KOPT-K1 (cell line): Measurements from ENCODE around the gene BCAT1.
"Not testable (repeated sequence)": the region's sequence is repeated elsewhere in the genome, so short reads cannot be mapped to it uniquely, and the experiment has no call there.

Source experiments
- H3K27ac ChIP-seq: fragments of 200-600 bp; sonication (generic); 2 replicates; pipeline ENCODE4 v1.5.1; 2016; ENCODE audit warnings: antibody characterized with exemption, mild to moderate bottlenecking, low read depth, low read length; ENCODE audit not compliant: poor library complexity, severe bottlenecking
- H3K36me3 ChIP-seq: fragments of 200-600 bp; sonication (generic); 2 replicates; pipeline ENCODE4 v1.5.1; 2017; ENCODE audit warnings: antibody characterized with exemption, mild to moderate bottlenecking, low read length, moderate library complexity; ENCODE audit not compliant: insufficient read depth
- H3K9me3 ChIP-seq: fragments of 200-600 bp; sonication (generic); 2 replicates; pipeline ENCODE4 v1.5.1; 2017; ENCODE audit warnings: antibody characterized with exemption, low read length, mild to moderate bottlenecking; ENCODE audit not compliant: insufficient read depth, poor library complexity, severe bottlenecking

BCAT1 gene

GRCh38 chr12:24881227-24881626 lies 67.7 kb downstream of the BCAT1 start:
- Histone ChIP-seq H3K36me3 (0 out of 2 replicates have a peak, but pooled peaks cover 6% of the 10 kb centered on the region), H3K9me3 (no peaks in the 10 kb centered on the region), H3K27ac (no peak overlapping the region)

GRCh38 chr12:24880732-24881131 lies 68.2 kb downstream of the BCAT1 start:
- H3K36me3 ChIP-seq = 0 out of 2 replicates have a peak, but pooled peaks cover 6% of the 10 kb centered on the region
- no peaks in the 10 kb centered on the region for H3K9me3 ChIP-seq
- H3K27ac ChIP-seq = no peak overlapping the region

GRCh38 chr12:24879644-24880043 lies 69.3 kb downstream of the BCAT1 start:
- no peak overlapping the region for H3K27ac ChIP-seq
- no peaks in the 10 kb centered on the region for H3K9me3 ChIP-seq
- H3K36me3 ChIP-seq = 0 out of 2 replicates have a peak, but pooled peaks cover 6% of the 10 kb centered on the region

- Histone ChIP-seq H3K9me3 (peaks cover under 1% of the 10 kb centered on the region), H3K27ac (no peak overlapping the region), H3K36me3 (0 out of 2 replicates have a peak, but pooled peaks cover 6% of the 10 kb centered on the region)
Observed at GRCh38 chr12:24875014-24875413, 73.9 kb downstream of the BCAT1 start.

- H3K36me3 ChIP-seq = no peaks in the 10 kb centered on the region
- H3K27ac ChIP-seq = no peak overlapping the region
- peaks cover 13% of the 10 kb centered on the region for H3K9me3 ChIP-seq
Observed at GRCh38 chr12:24872211-24872610, 76.7 kb downstream of the BCAT1 start.

GRCh38 chr12:24866139-24866538 lies 82.8 kb downstream of the BCAT1 start:
- H3K36me3 ChIP-seq, H3K27ac ChIP-seq: not testable (repeated sequence)
- peaks cover 13% of the 10 kb centered on the region for H3K9me3 ChIP-seq

- no peak overlapping the region for H3K27ac ChIP-seq
- H3K9me3 ChIP-seq = peaks cover 23% of the 10 kb centered on the region
- no peaks in the 10 kb centered on the region for H3K36me3 ChIP-seq
Observed at GRCh38 chr12:24864796-24865125, 84.1 kb downstream of the BCAT1 start.

GRCh38 chr12:24861766-24862540 lies 86.9 kb downstream of the BCAT1 start:
- peaks cover 27% of the 10 kb centered on the region for H3K9me3 ChIP-seq
- H3K27ac ChIP-seq = no peak overlapping the region
- H3K36me3 ChIP-seq = no peaks in the 10 kb centered on the region

GRCh38 chr12:24860546-24860945 lies 88.4 kb downstream of the BCAT1 start:
- peaks cover 27% of the 10 kb centered on the region for H3K9me3 ChIP-seq
- H3K27ac ChIP-seq = no peak overlapping the region
- no peaks in the 10 kb centered on the region for H3K36me3 ChIP-seq

- H3K36me3 ChIP-seq = no peaks in the 10 kb centered on the region
- H3K9me3 ChIP-seq = peaks cover 27% of the 10 kb centered on the region
- H3K27ac ChIP-seq = no peak overlapping the region
Observed at GRCh38 chr12:24856541-24856940, 92.4 kb downstream of the BCAT1 start.

GRCh38 chr12:24854908-24855307 lies 94.0 kb downstream of the BCAT1 start:
- no peak overlapping the region for H3K27ac ChIP-seq
- no peaks in the 10 kb centered on the region for H3K36me3 ChIP-seq
- peaks cover 15% of the 10 kb centered on the region for H3K9me3 ChIP-seq

GRCh38 chr12:24854017-24854416 lies 94.9 kb downstream of the BCAT1 start:
- H3K9me3 ChIP-seq = peaks cover 7% of the 10 kb centered on the region
- no peak overlapping the region for H3K27ac ChIP-seq
- H3K36me3 ChIP-seq = no peaks in the 10 kb centered on the region

GRCh38 chr12:24853588-24853987 lies 95.3 kb downstream of the BCAT1 start:
- Histone ChIP-seq H3K9me3 (peaks cover 7% of the 10 kb centered on the region), H3K36me3 (no peaks in the 10 kb centered on the region), H3K27ac (no peak overlapping the region)

- no peak overlapping the region for H3K27ac ChIP-seq
- H3K9me3 ChIP-seq = peaks cover 6% of the 10 kb centered on the region
- H3K36me3 ChIP-seq = no peaks in the 10 kb centered on the region
Observed at GRCh38 chr12:24853094-24853493, 95.8 kb downstream of the BCAT1 start.

GRCh38 chr12:24852420-24852819 lies 96.5 kb downstream of the BCAT1 start:
- Histone ChIP-seq H3K27ac (no peak overlapping the region), H3K9me3 (no peaks in the 10 kb centered on the region), H3K36me3 (no peaks in the 10 kb centered on the region)

GRCh38 chr12:24851883-24852282 lies 97.0 kb downstream of the BCAT1 start:
- H3K27ac ChIP-seq, H3K36me3 ChIP-seq, H3K9me3 ChIP-seq: not testable (repeated sequence)
